ENCODE data around the gene ENO4. TPM values are rescaled to one million over a fixed set of nuclear protein-coding genes. Genes with fewer than 3 reads are reported as not detected.

The ENO4 gene
- polyA plus RNA-seq, 1 donor = 5.1 TPM

DNA sequence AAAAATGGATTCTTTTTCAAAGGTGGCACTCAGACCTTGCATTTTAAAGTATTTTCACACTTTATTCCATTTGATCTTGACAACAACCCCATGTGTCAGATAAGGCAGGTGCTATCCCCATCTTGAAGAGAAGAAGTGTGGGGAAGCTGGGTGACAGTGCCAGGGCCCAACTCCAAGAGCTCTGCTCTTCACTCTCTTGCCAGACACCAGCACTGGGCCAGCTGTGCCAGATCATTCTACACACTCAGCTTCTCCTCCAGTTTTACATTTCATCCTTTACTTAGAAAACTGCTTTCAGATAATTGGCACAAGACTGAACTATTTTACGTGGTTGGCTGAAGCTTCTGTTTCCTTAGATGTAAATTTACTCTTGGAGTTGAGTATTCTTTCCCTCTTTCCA is 64.4 kb downstream of the ENO4 start:
- no peak for DNase-seq

- no peak for DNase-seq
Measured at GRCh38 chr10:116915340-116915739, 66.0 kb downstream of the ENO4 start.

DNA sequence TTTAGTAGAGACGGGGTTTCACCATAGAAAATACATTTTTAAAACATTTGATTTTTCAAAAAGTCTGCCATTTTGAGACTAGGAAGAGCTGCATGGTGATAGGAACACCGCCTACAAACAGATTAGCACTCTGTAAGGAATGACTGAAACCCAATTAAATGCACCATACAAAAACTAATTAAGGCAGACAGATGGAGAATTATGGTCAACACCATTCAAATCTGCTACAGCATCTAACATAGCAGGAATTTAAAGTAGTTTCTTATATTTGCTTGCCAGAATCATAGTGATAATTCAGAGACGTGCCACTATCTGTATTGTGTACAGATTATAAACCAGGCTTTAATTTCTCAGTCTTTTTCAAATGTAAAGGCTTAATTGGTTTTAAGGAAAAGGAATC is 68.2 kb downstream of the ENO4 start:
- DNase-seq = no peak

GRCh38 chr10:116918583-116918982 is 69.3 kb downstream of the ENO4 start:
- no peak for DNase-seq

DNA sequence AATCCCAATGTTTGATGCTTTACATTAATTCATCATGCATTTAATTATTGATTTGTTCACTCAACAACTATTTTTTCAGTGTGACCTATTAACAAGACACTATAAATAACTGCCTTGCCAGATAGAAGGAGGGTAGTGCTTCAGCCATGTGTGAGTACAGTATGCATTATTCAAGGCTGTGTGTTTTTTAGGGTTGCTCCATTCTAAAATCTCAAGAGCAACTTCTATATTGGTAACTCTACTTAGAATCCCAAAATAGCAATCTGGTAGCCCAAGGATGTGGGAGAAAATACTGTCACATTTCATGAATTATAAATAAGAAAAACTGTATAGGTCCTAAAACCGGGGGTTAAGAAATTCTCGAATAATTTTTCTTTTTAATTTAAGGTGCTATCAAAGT is 69.9 kb downstream of the ENO4 start:
- DNase-seq = no peak

- DNase-seq = no peak
Measured at GRCh38 chr10:116919706-116920105, 70.4 kb downstream of the ENO4 start.

- no peak for DNase-seq
Measured at GRCh38 chr10:116925056-116925455, 75.8 kb downstream of the ENO4 start.

DNA sequence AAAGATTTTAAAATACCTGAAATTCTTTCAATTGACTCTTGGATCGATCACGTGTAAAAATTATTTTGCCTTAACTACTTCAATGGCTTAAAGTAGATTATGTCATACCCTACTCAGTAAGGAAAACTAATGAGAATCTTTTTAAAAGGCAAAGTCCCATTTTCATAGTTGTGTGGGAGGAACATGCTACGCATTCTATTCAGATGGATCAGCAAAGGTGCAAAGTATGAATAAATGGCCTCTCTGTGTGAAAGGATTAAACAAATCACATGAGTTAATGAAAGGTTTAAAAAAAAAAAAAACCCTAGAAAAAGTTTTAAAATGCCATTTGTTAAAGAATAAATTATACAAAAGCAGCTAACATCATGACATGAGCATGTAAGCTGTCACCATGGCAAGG is 77.1 kb downstream of the ENO4 start:
- DNase-seq = no peak

DNA sequence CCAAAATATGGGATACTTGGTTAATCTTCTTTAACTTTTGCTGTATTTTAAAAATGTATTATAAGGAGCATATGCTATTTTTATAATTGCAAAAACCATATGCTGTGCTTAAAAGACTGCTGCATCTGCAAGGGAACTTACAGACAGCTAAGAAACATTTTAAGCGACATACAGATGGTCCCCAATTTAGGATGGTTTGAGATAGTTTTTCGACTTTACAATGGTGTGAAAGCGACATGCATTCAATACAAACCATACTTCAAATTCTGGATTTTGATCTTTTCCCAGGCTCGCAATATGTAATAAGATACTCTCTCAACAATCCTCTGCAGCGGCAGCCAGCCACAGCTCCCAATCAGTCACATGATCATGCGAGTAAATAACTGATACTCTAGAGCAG is 82.5 kb downstream of the ENO4 start:
- DNase-seq = no peak

Other genes starting within 250 kb of the ENO4 start
- not detected for gene PNLIPRP2, start 228.5 kb upstream of the ENO4 start, polyA plus RNA-seq (ENCODE audit: insufficient read length)
- 51.3 TPM for gene HSPA12A, start 106.9 kb upstream of the ENO4 start, polyA plus RNA-seq (ENCODE audit: insufficient read length)
- 27.5 TPM for gene SHTN1, start 155.7 kb downstream of the ENO4 start, polyA plus RNA-seq (ENCODE audit: insufficient read length)

Measured in left kidney (tissue), 2 donors.